Measurements from ENCODE around the gene CCL28.

Gene CCL28

DNA sequence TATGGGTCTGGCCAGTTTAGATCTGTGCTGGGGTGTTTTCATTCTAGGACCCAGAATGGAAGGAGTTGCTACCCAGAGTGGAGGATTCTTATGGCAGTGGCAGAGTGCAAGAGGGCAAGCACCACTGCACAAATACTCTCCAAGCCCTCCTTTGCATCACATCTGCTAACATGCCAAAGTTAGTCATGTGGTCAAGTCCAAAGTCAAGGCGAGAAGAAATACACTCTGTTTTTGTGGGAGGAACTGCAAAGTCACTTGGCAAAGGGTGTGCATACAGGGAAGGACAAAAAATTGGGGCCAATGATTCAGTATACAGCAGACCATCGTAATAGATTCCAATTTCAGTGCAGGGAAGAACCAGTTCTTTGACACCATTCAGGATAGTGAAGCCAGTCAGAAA lies 55.1 kb downstream of the CCL28 start:
- ATAC-seq (no peak), DNase-seq (no peak)
- Mint-ChIP-seq H3K4me3 (no peak overlapping the region), H3K36me3 (ENCODE audit: low read depth) (no peaks in the 10 kb centered on the region), H3K27me3 (peaks cover 4% of the 10 kb centered on the region), H3K4me1 (no peaks in the 10 kb centered on the region), H3K9me3 (peaks cover 26% of the 10 kb centered on the region), H3K27ac (no peak overlapping the region)

DNA sequence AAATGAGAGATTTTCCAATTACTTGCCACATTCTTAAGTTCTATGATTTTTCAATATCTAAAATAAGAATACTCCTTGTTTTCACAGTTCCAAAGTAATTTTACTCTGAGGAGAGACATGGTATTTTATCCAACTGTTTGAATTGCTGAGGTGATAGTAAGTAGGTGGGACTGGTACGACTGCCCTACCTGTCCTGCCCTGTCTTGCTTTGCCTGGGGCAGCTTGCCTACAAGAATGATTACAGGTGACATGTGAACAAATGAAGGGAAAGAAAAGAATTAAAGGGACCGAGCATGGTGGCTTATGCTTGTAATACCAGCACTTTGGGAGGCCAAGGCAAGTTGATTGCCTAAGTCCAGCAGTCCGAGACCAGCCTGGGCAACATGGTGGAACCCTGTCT lies 57.4 kb downstream of the CCL28 start:
- Mint-ChIP-seq H3K27me3 (peaks cover 3% of the 10 kb centered on the region), H3K4me1 (no peaks in the 10 kb centered on the region), H3K4me3 (no peak overlapping the region), H3K36me3 (ENCODE audit: low read depth) (no peaks in the 10 kb centered on the region), H3K9me3 (peaks cover 6% of the 10 kb centered on the region), H3K27ac (no peak overlapping the region)
- no peak for DNase-seq
- ATAC-seq: no peak

DNA sequence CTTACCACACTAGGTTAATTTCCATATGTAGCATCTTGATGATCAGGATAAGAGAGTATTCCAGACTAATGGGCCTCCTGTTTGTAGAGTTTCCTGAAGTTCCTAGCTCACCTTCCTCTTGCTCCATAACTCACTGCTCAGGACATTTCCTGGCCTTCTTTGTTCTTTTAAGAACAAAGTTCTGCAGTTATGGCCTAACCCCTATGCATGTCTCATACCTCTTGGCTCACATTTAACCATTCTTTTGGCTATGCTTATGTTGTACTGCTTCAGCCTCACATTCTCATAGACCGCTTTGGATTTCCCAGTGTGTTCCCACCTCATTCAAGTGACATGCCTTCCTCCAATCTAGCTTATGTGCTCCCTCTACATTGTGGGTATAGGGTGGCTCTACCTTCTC lies 58.5 kb downstream of the CCL28 start:
- Mint-ChIP-seq H3K4me1 (no peaks in the 10 kb centered on the region), H3K27me3 (peaks cover 4% of the 10 kb centered on the region), H3K9me3 (no peaks in the 10 kb centered on the region), H3K27ac (no peak overlapping the region), H3K36me3 (ENCODE audit: low read depth) (no peaks in the 10 kb centered on the region), H3K4me3 (no peak overlapping the region)
- ATAC-seq: no peak
- no peak for DNase-seq

DNA sequence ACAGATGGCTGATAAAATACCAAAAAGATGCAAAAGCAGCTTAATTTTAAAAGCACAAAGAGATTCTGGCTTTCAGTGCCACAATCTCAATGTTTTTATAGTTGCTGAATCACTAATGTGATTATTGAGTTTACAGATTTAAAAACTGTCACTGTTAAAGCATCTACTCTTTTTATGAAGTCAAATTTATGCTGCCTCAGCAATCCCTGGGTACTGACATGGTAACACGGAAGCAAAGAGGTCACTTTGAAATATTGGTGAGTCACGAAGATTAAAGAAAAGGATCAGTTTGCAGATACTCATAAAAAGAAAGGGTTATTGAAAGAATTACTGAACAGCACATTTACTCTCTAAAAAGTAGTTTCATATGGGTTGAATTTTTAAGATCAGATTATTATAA lies 59.3 kb downstream of the CCL28 start:
- no peak overlapping the region for H3K27ac Mint-ChIP-seq
- DNase-seq (no peak), ATAC-seq (no peak)
- H3K4me1 Mint-ChIP-seq: no peaks in the 10 kb centered on the region
- no peaks in the 10 kb centered on the region for H3K9me3 Mint-ChIP-seq
- H3K27me3 Mint-ChIP-seq: peaks cover 6% of the 10 kb centered on the region
- H3K36me3 Mint-ChIP-seq (ENCODE audit: low read depth): no peaks in the 10 kb centered on the region
- H3K4me3 Mint-ChIP-seq: no peak overlapping the region

DNA sequence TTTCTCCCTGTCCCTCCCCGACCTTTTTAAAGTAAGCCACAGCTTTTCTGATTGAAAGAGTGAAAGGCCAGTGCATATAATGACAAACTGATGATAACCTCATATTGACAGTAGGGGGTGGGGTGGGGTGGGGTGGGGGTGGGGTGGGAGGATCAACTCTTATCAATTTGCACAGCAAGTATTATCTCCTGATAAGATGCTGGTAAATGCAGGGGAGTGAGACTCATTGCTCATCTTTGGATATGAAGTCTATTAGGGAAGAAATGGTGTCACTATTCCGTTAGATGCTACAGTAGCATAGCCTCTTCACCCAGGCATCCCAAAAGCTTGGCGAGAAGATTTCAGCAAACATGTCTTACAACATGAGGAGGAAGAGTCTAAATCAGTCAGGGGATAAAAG lies 60.1 kb downstream of the CCL28 start:
- Mint-ChIP-seq H3K36me3 (ENCODE audit: low read depth) (no peaks in the 10 kb centered on the region), H3K27me3 (peaks cover 6% of the 10 kb centered on the region), H3K27ac (no peak overlapping the region), H3K4me1 (no peaks in the 10 kb centered on the region), H3K9me3 (no peaks in the 10 kb centered on the region), H3K4me3 (no peak overlapping the region)
- ATAC-seq (no peak), DNase-seq (no peak)

DNA sequence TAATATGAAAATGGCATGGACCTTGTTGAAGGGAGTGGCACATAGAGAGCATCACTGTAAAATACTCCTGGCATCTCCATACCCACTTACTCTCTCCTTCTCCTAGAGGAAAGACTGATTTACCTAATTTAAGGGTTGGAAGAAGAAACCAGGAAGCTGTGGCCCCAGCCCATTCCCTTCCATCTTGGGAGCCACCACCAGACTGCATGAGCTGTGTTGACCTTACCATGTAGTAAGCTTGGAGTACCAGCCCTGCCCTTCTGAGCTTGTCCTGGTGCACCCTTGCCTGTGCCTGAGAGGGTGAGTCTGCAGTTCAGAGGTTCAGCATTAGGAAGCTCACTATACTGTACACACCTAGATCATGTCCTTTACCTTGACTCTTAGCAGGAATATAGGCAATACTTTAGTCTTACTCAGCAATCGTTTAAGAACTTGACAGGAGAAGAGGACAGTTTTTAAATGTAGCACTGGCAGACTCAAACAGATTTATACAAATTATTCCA lies 63.3 kb downstream of the CCL28 start:
- Mint-ChIP-seq H3K36me3 (ENCODE audit: low read depth) (no peaks in the 10 kb centered on the region), H3K9me3 (peaks cover 9% of the 10 kb centered on the region), H3K27me3 (peaks cover 14% of the 10 kb centered on the region), H3K4me1 (no peaks in the 10 kb centered on the region), H3K4me3 (no peak overlapping the region), H3K27ac (no peak overlapping the region)
- no peak for ATAC-seq
- no peak for DNase-seq

DNA sequence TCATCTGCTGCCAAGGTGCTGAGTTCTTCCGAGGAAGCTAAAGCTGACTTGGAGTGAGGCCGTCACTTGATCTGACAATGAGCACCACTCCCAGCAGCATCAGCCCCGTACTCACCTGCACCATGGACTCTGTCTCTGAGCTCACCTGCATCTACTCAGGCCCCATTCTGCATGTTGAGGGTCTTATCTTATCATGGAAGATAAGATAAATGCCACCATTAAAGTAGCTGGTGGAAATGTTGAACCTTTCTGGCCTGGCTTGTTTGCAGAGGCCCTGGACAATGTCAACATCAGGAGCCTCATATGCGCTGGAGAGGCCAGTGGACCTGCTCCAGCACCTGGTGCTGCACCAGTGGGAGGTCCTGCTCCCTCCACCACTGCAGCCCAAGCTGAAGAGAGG lies 64.0 kb downstream of the CCL28 start:
- Mint-ChIP-seq H3K9me3 (peaks cover 14% of the 10 kb centered on the region), H3K27ac (no peak overlapping the region), H3K27me3 (peaks cover 20% of the 10 kb centered on the region), H3K36me3 (ENCODE audit: low read depth) (no peaks in the 10 kb centered on the region), H3K4me3 (no peak overlapping the region), H3K4me1 (no peaks in the 10 kb centered on the region)
- DNase-seq (no peak), ATAC-seq (no peak)

DNA sequence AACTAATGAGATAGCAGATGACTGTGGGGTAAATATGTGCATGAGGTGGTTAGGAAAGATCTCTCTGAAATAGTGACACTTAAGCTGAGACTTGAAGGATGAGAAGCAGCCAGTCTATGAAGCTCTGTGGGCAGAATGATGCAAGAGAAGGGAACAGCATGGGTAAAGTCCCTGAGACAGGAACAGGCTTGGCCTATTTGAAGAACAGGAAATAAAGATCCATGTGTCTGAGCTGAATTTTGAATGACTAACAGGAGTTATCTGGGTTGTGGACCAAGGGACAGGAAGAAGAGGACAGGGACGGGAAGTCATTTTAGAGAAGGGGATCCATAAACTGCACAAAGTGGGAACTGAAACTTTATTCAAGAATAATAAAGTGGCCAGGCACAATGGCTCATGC lies 73.3 kb downstream of the CCL28 start:
- Mint-ChIP-seq H3K27me3 (peaks cover 26% of the 10 kb centered on the region), H3K36me3 (ENCODE audit: low read depth) (peaks cover 16% of the 10 kb centered on the region), H3K4me3 (no peak overlapping the region), H3K27ac (peak overlapping the region; percentile 1), H3K9me3 (peaks cover 45% of the 10 kb centered on the region), H3K4me1 (peaks cover 14% of the 10 kb centered on the region)
- DNase-seq: no peak
- ATAC-seq: no peak

DNA sequence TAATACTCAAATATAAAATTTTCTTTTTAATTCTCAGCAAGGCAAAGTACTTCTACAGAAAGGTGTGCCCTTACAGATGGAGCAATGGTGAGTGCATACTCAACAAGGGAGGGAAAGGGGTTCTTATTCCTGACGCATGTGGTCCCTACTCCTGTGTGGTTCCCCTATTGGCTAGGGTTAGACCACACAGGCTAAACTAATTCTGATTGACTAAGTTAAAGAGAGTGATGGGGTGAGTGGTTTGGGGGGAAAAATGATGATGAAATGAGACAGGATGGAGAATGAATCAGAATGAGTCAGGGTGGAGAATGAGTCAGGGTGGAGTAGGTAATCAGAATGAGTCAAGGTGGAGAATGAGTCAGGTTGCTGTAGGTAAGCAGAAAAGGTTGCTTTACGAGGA lies 76.0 kb downstream of the CCL28 start:
- peaks cover 19% of the 10 kb centered on the region for H3K36me3 Mint-ChIP-seq (ENCODE audit: low read depth)
- DNase-seq: no peak
- H3K27ac Mint-ChIP-seq: peak overlapping the region; percentile 82
- peaks cover 14% of the 10 kb centered on the region for H3K4me1 Mint-ChIP-seq
- H3K4me3 Mint-ChIP-seq: no peak overlapping the region
- ATAC-seq: peak; percentile 86
- peaks cover 47% of the 10 kb centered on the region for H3K9me3 Mint-ChIP-seq
- peaks cover 30% of the 10 kb centered on the region for H3K27me3 Mint-ChIP-seq

DNA sequence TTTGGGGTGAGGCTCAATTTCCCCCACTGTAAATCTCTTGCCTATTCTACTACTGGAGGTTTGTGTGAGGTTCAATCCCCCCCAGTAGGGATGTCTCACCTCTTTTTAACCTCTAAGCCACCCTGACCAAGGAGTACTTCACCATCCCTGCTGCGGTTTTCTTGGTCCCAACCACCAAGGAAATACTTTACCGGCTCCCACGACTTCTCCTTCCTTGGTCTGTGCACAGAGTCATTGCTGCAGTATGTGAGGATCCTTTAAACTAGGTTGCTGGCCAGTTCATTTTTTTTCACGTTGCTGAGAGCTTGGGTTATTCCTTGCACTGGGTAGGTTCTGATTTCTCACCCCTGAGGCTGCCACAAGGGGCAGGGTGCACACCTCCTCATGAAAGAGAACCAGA lies 76.5 kb downstream of the CCL28 start:
- H3K4me3 Mint-ChIP-seq: no peak overlapping the region
- peaks cover 47% of the 10 kb centered on the region for H3K9me3 Mint-ChIP-seq
- ATAC-seq: no peak
- H3K36me3 Mint-ChIP-seq (ENCODE audit: low read depth): peaks cover 19% of the 10 kb centered on the region
- peaks cover 31% of the 10 kb centered on the region for H3K27me3 Mint-ChIP-seq
- H3K27ac Mint-ChIP-seq: peak overlapping the region; percentile 82
- no peak for DNase-seq
- peaks cover 14% of the 10 kb centered on the region for H3K4me1 Mint-ChIP-seq

DNA sequence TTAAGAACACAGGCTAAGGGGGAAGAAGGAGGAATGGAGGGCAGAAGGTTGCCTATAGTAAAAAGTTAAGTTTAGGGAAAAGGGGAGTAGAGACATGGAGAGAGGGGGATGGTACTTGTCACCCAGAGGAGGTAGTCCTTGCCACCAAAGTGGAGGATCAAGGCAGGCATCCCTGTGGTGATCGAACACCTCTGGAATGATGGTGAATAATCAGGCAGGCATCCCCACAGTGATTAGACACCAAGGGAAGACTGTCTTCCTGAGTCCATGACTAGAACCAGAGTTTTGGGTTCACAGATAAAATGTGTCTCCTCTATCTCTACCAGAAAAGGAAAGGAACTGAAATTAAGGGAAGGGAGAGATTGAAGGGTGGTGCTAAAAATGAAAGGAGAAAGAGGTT lies 79.8 kb downstream of the CCL28 start:
- Mint-ChIP-seq H3K27ac (no peak overlapping the region), H3K4me1 (peaks cover 7% of the 10 kb centered on the region), H3K27me3 (peaks cover 24% of the 10 kb centered on the region), H3K4me3 (no peak overlapping the region), H3K36me3 (ENCODE audit: low read depth) (peaks cover 12% of the 10 kb centered on the region), H3K9me3 (peaks cover 37% of the 10 kb centered on the region)
- ATAC-seq: no peak
- DNase-seq: no peak

Data from activated naive CD8-positive, alpha-beta T cell treated with anti-CD3 and anti-CD28 coated beads, Interleukin-2, amount 50 U/mL, for 24 hours (primary cell).